OCI-M2 (cell line): ENCODE data around the gene C1orf50.
"Not testable (repeated sequence)": the region's sequence is repeated elsewhere in the genome, so short reads cannot be mapped to it uniquely, and the experiment has no call there.

ENCODE experiments used
- DNase-seq: peaks from one replicate; lab custom pipeline; 2025; ENCODE audit not compliant: unreplicated experiment; lab: John Stamatoyannopoulos, UW

The C1orf50 gene

DNA sequence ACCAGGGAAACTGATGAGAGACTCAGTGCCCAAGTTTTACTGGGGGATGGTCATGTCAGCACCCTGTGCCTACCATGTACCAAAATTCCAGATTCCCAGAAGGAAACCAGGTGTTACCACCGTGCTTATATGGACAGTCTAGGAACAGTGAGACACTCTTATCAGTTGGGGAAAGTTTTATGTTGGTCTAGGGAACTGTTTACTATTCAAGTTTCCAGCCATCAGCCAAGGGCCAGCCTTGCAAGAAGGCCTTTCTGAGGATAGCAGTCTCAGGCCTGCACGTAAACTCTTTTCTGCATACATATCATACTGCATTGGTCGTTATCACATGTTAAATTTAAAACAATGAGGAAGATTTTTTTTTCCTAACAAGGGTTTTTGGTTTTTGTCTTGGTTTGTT is 30.4 kb downstream of the C1orf50 start:
- no peak for DNase-seq

DNA sequence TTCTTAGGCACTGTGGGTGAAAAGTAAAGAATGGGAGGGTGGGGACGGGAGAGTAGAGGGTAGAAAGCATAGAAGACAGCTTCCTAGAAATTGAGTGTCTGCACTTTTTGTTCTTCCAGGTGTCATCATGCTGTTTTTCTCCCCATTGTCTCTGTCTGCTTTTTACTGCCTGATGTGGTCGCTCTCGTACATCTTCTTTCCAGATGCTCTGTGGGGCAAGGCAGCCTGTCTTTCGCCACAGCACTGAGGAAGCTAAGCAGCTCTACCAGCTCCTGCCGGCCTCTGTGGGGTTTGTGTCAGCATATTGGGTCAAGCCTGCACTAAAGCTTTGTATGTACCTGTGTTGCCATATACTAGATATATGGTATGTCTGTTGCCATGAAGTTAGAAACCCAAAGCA is 30.9 kb downstream of the C1orf50 start:
- no peak for DNase-seq

GRCh38 chr1:42801832-42802473 is 34.9 kb downstream of the C1orf50 start:
- DNase-seq, result no peak

GRCh38 chr1:42806171-42806570 is 39.1 kb downstream of the C1orf50 start:
- DNase-seq, result no peak

DNA sequence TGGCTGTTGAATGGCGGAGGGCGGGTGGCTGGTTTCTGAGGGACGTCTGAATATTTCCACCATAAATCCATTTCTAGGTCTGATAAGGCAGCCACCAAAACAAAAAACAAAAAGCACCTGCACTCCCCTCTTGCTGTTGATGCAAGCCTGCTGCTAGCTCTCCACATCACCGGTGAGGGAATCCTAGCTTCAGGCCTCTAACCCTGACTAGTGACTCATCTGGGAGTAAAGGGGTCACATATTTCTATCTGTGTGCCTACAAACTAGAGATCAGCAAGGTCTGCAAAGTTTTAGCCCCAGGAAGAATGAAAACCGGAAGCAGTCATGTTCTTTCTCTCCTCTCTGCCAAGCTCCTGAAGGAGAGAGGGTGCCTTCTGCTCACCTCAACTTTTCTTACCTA is 39.5 kb downstream of the C1orf50 start:
- no peak for DNase-seq

GRCh38 chr1:42807056-42807668 is 40.1 kb downstream of the C1orf50 start:
- no peak for DNase-seq

GRCh38 chr1:42814815-42815214 is 47.8 kb downstream of the C1orf50 start:
- DNase-seq, result not testable (repeated sequence)

GRCh38 chr1:42815941-42816584 is 49.0 kb downstream of the C1orf50 start:
- DNase-seq, result no peak

DNA sequence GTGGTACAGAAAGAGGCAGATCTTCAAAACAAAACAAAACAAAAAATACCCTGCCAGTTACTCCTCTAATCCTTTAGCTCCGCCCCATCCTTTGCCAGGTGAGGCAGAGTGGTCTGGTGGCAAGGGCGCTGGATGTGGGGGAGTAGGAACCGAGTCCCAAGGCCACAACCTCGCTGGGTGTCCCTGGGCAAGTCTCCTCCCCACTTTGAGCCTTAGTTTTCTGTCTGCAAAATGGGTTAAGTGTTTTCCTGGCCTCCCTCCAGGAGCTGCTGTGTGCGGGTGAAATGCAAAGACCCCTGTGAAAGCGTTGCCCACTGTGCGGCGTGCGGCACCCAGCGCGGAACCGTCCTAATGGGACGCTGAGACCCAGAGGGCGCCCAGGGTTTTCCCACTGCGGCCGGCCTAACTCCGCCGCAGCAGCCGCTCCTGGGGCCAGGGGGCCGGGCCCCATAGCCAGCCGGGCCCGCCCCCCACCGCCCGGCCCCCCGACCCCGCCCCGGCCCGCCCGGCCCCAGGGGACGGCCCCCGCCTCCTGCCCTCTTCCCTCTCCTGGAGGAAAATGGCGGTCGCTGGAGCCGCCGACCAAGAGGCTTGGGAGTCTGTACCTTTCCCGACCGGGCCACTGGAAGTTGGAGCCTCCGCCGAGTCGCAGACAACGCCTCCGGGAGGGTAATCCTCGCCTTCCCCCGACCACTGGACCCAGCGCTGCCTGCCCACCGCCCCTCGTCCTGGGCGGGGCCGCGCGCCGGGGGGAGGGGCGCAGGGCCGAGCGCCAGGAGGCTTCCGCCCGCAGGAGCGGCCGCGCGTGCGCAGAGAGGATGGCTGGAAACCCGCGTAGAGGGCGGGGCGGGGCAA is 49.8 kb downstream of the C1orf50 start, which contains the start of the genes ERMAP and SVBP:
TSS of gene ERMAP (plus strand) at position 538 of the 855 bp plus-strand sequence. CDS start 13,327 bp downstream, outside the sequence.
TSS of gene SVBP (minus strand) at position 813 of the 855 bp plus-strand sequence. CDS start 853 bp downstream, outside the sequence.
- DNase-seq, result peak; percentile 41

DNA sequence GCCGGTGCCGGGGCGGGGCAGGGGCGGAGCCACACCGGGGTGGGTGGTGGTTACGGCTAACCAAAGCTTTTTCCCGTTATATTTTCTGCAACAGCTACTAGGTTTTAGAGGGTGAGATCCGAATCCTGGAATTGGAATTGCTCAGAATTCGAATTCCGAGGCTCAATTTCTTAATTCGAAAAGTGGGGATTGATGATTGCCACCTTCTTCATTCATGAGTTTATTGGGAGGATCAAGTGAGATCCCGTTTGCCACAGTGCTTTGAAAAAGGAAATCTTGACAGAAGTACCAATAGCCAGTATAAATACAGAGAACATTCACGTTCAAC is 50.4 kb downstream of the C1orf50 start:
- DNase-seq, result no peak

DNA sequence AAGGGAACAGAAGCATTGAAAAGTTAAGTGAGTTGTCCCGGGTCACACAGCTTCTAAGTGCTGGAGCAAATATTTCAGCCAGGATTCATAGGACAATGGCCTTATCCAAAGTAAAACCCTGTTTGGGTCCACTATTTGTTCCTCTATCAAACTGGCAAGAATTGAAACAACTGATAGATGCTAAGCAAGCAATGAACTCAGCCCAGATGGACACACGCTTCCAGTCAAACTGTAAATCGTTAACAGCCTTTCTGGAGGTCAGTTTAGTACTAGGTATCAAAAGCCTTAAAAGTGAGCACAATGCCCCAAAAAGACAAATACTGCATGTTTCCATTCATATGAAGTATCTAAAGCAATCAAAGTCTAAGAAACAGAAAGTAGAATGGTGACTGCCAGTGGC is 50.9 kb downstream of the C1orf50 start:
- no peak for DNase-seq

DNA sequence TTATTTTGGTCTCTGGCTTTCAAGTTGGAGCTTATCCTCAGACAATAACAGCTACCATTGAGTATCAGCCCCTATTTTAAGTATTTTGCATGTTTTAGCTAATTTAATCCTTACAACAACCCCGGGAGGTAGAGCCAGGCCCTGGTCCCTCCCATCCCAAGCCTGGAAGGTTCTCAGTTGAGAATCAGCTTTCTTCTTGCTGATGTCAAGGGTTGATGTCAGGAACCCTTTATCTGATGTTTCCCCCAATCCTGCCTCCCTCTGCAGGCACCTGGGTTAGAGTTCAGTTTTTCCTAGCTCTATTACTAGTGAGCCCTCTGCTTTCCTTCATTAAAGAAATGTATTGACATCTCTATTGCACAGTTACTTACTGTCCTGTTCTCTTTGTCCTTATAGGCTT is 53.8 kb downstream of the C1orf50 start:
- DNase-seq, result no peak

- DNase-seq, result no peak
Measured at GRCh38 chr1:42821690-42822089, 54.6 kb downstream of the C1orf50 start.

- no peak for DNase-seq
Measured at GRCh38 chr1:42822800-42823392, 55.8 kb downstream of the C1orf50 start.

DNA sequence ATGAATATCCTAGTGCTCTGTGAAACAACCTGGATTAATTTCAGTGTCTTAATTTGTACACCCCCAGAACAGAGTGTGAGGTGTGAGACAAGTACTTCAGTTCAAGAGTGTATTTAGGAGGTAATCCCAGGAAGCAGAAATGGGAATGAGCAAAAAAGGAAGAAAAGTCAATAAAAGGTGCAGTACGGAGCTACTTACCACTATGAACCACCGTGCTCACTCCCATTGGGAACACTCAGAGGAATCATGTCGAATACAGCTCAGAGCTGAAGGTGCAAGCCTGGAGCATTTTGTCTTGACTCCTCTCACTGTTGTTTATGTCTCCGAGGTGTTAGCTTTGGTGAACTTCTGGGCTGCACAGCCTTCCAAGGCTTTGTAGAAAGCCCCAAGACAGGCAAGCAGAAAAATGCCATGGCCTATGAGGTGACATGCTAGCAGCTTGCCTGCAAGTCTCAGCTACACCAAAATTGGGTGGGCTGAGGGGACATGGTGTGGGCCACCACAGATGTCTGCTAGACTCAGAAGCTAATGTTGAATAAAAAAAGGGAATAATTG is 57.5 kb downstream of the C1orf50 start:
- no peak for DNase-seq

GRCh38 chr1:42825036-42825851 is 58.2 kb downstream of the C1orf50 start:
- peak; percentile 59 for DNase-seq
